Right lobe of liver (tissue), 6 donors: Measurements from ENCODE around the gene NPNT. TPM values are rescaled to one million over a fixed set of nuclear protein-coding genes. Genes with fewer than 3 reads are reported as not detected.

Experiments
- ATAC-seq, 4 donors: fragments of 200-7000 bp; cut with Tn5 transposase; one replicate each; pipeline ENCODE4 v1.9.1; 2020; ENCODE audit warnings: mild to moderate bottlenecking in 4 of 4, moderate library complexity in 4 of 4
- DNase-seq, 3 donors: peaks; one replicate each; pipeline ENCODE4 v3.0.0-alpha.2; 2020
- H3K27ac ChIP-seq, 3 donors: fragments of 200-600 bp; one replicate each; pipeline ENCODE4 v1.8.0; 2022
- H3K27me3 ChIP-seq, 2 donors: fragments of 200-600 bp; one replicate each; pipeline ENCODE4 v1.8.0; 2022
- H3K36me3 ChIP-seq, 4 donors: fragments of 200-600 bp; sonication (generic) in 1 of 4; one replicate each; pipeline versions ENCODE4 v1.5.1 to v1.8.0; 2017 to 2022; ENCODE audit warnings: control low read depth in 1 of 4
- H3K4me1 ChIP-seq, 4 donors: fragments of 200-600 bp; sonication (generic) in 1 of 4; one replicate each; pipeline versions ENCODE4 v1.5.1 to v1.8.0; 2017 to 2022; ENCODE audit warnings: control low read depth in 1 of 4
- H3K4me3 ChIP-seq, 3 donors: fragments of 200-600 bp; one replicate each; pipeline ENCODE4 v1.8.0; 2022
- H3K9me3 ChIP-seq, 4 donors: fragments of 200-600 bp; sonication (generic) in 1 of 4; one replicate each; pipeline versions ENCODE4 v1.5.1 to v1.8.0; 2017 to 2022; ENCODE audit warnings: control low read depth in 1 of 4
- POLR2A ChIP-seq: fragments of 450-650 bp; IDR thresholded peaks from one replicate; pipeline ENCODE4 v1.6.1; 2017; ENCODE audit warnings: antibody characterized with exemption, mild to moderate bottlenecking
- WGBS: methylation state at CpG from one replicate; pipeline ENCODE4 v1.1.6; 2018; ENCODE audit warnings: low coverage, low lambda C conversion rate; ENCODE audit not compliant: insufficient coverage; ENCODE audit errors: missing lambda C conversion rate; 5-methylcytosine and 5-hydroxymethylcytosine counted together
- intact Hi-C, 2 donors: fragments of 100-400 bp; cut with DNase I; formaldehyde crosslinking; loops; one replicate each; pipeline versions ENCODE4 v1.11.2 to v1.14.1; 2022
- total RNA-seq, 6 experiments: library from RNA; depleted of rRNA in 2 of 6; stranded (reverse); fragments of >200 nt in 2 of 6; fragmentation: NEBNext Ultra II Directional in 3 of 6; extraction: Animal tissue kit (Norgen Biotek cat#: 25700) in 3 of 6; gene quantifications; one replicate each; pipeline versions ENCODE4 v1.1.0 to v1.2.4, GENCODE V29; 2016 to 2023
- TF ChIP-seq, protein P1 (sequence below), 4 donors: fragments of 200-600 bp in 3 of 4; fragments of 450-650 bp in 1 of 4; IDR thresholded peaks; one replicate each; pipeline versions ENCODE4 v1.5.1 to v1.8.0; 2016 to 2022; ENCODE audit warnings: antibody characterized with exemption in 4 of 4, mild to moderate bottlenecking in 2 of 4
- donor health status: DM: no; HTN: yes; CAD: no.
- donor health status: DM: no; HTN: no; CAD: no.
- donor health status: DM: no; HTN: no; CAD: no.
- donor health status: DM: no; HTN: yes; CAD: no.
- donor health status: DM: no; HTN: yes; CAD: no.

The NPNT gene
- total RNA-seq, 6 experiments from 2014 or later = 0.71 to 1.7 (median 1.1) TPM

- Histone ChIP-seq H3K27ac (no peak overlapping the region), H3K9me3 (no peaks in the 10 kb centered on the region), H3K4me1 (no peaks in the 10 kb centered on the region), H3K4me3 (no peak overlapping the region), H3K27me3 (no peaks in the 10 kb centered on the region), H3K36me3 (no peaks in the 10 kb centered on the region)
- TF ChIP-seq, protein P1, sequence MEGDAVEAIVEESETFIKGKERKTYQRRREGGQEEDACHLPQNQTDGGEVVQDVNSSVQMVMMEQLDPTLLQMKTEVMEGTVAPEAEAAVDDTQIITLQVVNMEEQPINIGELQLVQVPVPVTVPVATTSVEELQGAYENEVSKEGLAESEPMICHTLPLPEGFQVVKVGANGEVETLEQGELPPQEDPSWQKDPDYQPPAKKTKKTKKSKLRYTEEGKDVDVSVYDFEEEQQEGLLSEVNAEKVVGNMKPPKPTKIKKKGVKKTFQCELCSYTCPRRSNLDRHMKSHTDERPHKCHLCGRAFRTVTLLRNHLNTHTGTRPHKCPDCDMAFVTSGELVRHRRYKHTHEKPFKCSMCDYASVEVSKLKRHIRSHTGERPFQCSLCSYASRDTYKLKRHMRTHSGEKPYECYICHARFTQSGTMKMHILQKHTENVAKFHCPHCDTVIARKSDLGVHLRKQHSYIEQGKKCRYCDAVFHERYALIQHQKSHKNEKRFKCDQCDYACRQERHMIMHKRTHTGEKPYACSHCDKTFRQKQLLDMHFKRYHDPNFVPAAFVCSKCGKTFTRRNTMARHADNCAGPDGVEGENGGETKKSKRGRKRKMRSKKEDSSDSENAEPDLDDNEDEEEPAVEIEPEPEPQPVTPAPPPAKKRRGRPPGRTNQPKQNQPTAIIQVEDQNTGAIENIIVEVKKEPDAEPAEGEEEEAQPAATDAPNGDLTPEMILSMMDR (IDR thresholded peaks at IDR 0.05) = no peak
- TF ChIP-seq POLR2A = no peak
- WGBS = 66% methylated on average over 7 of the region's 7 CpGs
- ATAC-seq (no peak), DNase-seq (no peak)
- intact Hi-C loops = no loop called here
These were observed 28.4 kb downstream of the NPNT start for GRCh38 chr4:105923497-105924238.

DNA sequence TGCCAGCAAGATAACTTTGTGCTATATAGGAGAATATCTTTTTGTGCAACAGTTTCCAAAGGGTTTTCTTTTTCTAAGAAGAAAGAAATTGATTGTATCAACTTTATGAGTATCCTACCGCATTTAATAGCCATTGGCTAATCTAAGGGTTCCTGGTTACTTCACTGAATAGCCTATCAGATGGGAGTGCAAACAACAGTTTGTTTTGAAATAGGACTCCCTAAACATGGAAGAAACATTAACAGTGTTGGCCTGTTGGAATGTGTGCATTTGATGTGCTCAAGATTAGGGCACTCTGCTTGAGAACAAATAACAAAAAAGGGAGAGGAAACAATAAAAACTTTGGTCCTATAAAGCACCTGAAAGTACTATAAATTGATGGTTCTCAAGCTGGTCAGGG, 29.1 kb downstream of the NPNT start:
- Histone ChIP-seq H3K4me1 (no peaks in the 10 kb centered on the region), H3K27me3 (no peaks in the 10 kb centered on the region), H3K27ac (no peak overlapping the region), H3K36me3 (no peaks in the 10 kb centered on the region), H3K4me3 (no peak overlapping the region), H3K9me3 (no peaks in the 10 kb centered on the region)
- intact Hi-C loops = no loop called here
- DNase-seq = no peak
- no peak for ATAC-seq
- TF ChIP-seq, protein P1 (IDR thresholded peaks at IDR 0.05) = no peak
- no peak for TF ChIP-seq POLR2A
- WGBS = 73% methylated on average over 1 of the region's 1 CpG

GRCh38 chr4:105930698-105931097, 35.4 kb downstream of the NPNT start:
- ATAC-seq (peak in 1 of 4 donors; percentile 33), DNase-seq (peak in 1 of 3 donors; percentile 44)
- H3K36me3 ChIP-seq = no peaks in the 10 kb centered on the region
- no peak overlapping the region for H3K27ac ChIP-seq
- no peaks in the 10 kb centered on the region for H3K4me1 ChIP-seq
- no peak overlapping the region for H3K4me3 ChIP-seq
- intact Hi-C loops = no loop called here
- no peaks in the 10 kb centered on the region for H3K9me3 ChIP-seq
- WGBS = 53% methylated on average over 2 of the region's 2 CpGs
- H3K27me3 ChIP-seq = no peaks in the 10 kb centered on the region
- TF ChIP-seq, protein P1 (IDR thresholded peaks at IDR 0.05) = no peak
- no peak for TF ChIP-seq POLR2A

- TF ChIP-seq POLR2A = no peak
- TF ChIP-seq, protein P1 (IDR thresholded peaks at IDR 0.05) = no peak
- intact Hi-C loops = no loop called here
- no peak for ATAC-seq
- Histone ChIP-seq H3K27ac (no peak overlapping the region), H3K36me3 (no peaks in the 10 kb centered on the region), H3K27me3 (no peaks in the 10 kb centered on the region), H3K9me3 (no peaks in the 10 kb centered on the region), H3K4me3 (no peak overlapping the region), H3K4me1 (no peaks in the 10 kb centered on the region)
- DNase-seq = no peak
- 44% methylated on average over 2 of the region's 2 CpGs for WGBS
These were observed 37.8 kb downstream of the NPNT start for GRCh38 chr4:105933083-105933482.
